Astrocyte of the cerebellum (primary cell): ENCODE measurements around the gene MN1.

ENCODE experiments used
- DNase-seq: peaks from one replicate; pipeline ENCODE4 v3.0.0-alpha.2; 2011; ENCODE audit warnings: low read depth
- H3K4me3 ChIP-seq: 2 replicates; pipeline ENCODE4 v1.5.1; 2011; ENCODE audit warnings: mild to moderate bottlenecking, low read depth, low read length, moderate library complexity
- CTCF ChIP-seq: IDR thresholded peaks from 2 replicates; pipeline ENCODE4 v1.5.1; 2012; ENCODE audit warnings: low read length, low read depth, moderate library complexity, mild to moderate bottlenecking; ENCODE audit errors: missing control alignments
- in situ Hi-C: cut with HindIII; loops from 2 replicates; pipeline ENCODE4 v1.10.0; 2017; ENCODE audit warnings: low sequenced_read_pairs

MN1 gene

DNA sequence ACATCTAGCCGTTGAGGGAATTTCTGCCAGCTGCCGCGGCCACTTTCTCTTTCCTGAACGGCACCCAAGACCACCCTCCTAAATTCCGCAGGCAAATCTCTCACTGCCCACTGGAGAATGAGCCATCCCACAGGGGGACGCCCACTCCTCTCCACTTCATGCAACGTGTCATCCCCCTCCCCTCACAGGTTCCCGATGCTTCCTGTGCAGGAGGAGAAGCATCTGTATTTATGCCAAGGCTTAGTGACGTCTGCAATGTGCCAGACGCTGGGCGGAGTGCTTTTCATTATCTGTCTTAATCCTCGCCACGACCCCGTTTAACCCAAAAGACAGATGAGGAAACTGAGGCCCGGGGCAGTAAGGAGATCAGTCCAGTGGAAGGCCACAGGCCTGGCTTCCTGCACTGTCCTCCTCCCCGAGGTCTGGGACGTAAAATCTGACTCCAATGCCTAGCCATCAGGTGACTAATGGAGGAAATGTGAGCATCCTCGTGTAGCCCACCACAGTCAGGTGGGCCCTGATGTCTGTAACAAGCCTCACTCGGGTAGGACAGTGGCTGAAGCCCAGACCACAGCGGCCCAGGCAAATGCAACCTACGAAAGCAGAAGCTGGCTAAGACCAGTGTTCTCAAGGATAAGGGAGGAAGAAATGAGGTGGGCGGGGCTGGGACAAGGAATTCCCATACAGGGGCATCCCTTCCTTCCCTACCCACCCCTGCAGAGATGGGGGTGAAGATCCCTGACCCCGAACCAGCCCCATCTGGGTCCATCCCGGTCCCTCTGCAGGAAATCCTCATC, 23.1 kb downstream of the MN1 start:
- in situ Hi-C loops = no loop called here
- no peak for TF ChIP-seq CTCF
- no peak overlapping the region for H3K4me3 ChIP-seq
- DNase-seq = no peak

DNA sequence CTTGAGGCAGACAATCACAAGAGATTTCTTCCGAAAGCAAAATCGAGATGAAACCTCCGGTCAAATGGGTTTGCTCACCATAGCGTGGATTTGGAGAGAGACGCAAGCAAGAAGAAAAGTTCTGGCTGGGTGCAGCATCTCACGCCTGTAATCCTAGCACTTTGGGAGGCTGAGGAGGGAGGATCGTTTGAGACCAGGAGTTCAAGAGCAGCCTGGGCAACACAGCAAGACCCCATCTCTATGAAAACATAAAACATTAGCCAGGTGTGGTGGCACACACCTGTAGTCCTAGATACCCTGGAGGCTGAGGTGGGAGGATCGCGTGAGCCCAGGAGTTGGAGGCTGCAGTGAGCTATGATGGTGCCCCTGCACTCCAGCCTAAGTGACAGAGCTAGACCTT, 24.4 kb downstream of the MN1 start:
- in situ Hi-C loops = no loop called here
- no peak for TF ChIP-seq CTCF
- DNase-seq = no peak
- H3K4me3 ChIP-seq = no peak overlapping the region

GRCh38 chr22:27776650-27776958, 25.0 kb downstream of the MN1 start:
- no peak overlapping the region for H3K4me3 ChIP-seq
- no peak for TF ChIP-seq CTCF
- DNase-seq = no peak
- in situ Hi-C loops = no loop called here

GRCh38 chr22:27775758-27776649, 25.6 kb downstream of the MN1 start:
- in situ Hi-C loops = no loop called here
- no peak overlapping the region for H3K4me3 ChIP-seq
- no peak for DNase-seq

GRCh38 chr22:27775087-27775698, 26.4 kb downstream of the MN1 start:
- DNase-seq = no peak
- no peak for TF ChIP-seq CTCF
- in situ Hi-C loops = no loop called here
- H3K4me3 ChIP-seq = no peak overlapping the region

More at GRCh38 chr22:27775758-27776649, 25.6 kb downstream of the MN1 start:
- no peak for TF ChIP-seq CTCF

DNA sequence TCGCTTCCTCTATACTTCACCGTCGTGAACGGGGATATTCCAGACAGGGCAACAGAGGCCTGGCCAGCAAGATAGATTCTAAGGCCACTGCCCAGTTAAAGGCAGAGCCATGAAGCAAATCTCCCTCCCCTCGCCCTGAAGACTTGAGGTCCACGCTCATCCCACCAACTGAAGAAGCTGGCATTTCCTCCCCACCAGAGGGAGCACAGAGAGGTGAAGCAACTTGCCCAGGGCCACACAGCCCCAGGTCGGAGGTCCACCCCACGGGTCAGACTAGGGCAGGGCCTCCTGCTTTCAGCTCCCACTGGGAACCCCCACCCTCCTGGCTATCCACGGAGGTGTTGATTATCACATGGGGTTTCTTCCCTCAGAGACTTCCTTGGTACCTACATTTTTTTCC, 27.4 kb downstream of the MN1 start:
- in situ Hi-C loops = no loop called here
- no peak for TF ChIP-seq CTCF
- DNase-seq = no peak
- H3K4me3 ChIP-seq = no peak overlapping the region
